T-helper 2 cell (primary cell): ENCODE results near the gene TMEM106A.
A peak's percentile ranks its signal among the peaks of the same experiment; 100 is the strongest.
"Not testable (repeated sequence)": the region's sequence is repeated elsewhere in the genome, so short reads cannot be mapped to it uniquely, and the experiment has no call there.

Experiments
- DNase-seq, 5 experiments: peaks; one replicate each; pipeline versions ENCODE4 v3.0.0 to v3.0.0-alpha.2; 2012 to 2022
- total RNA-seq, 2 donors: gene quantifications; one replicate each; lab custom pipeline; 2026; lab: John Stamatoyannopoulos, UW

TMEM106A gene
- 8.4 to 9.6 reads per million in 2 donors for total RNA-seq

DNA sequence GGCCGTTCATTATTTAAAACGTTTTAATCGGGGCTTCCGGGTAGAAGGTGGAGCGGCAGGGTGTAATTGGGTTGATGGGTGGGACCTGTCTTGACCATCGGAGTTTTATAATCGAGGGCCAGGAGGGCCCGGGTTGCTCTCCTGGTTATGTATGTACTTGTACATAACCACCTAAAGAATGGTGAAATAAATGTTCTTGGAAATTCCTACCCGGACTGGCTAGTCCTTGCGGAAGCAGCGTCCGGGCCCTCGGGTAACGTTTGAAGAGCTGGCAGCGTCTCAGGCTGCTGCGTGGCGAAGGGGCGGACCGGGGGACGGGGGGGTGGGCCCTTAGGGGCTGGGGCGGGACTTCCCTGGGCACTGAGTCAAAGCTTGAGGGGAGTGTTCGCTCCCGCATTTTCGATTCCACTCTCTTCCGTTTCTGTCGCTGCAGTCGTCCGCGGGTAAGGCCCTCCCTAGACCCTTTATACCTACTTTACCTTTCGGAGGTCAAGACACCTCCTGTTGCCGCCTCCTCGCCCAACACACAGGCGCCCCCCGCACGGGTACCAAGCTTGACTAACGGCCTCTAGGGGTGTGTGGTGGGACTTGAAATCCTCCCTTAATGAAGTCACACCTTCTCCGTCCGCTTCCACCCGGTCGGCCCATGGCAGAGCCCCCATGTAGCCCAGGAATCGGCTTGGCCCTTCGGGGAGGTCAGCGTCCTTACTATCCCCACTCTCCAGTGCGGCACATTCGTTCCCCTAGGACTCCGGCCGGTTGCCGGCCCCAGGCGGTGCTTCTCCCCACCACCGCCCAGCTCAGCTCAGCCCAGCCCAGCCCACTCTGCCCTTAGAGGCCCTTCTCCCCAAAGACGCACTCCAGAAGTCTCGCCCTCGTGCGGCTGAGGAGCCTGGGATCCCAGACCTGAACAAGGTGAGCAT, at the start of gene TMEM106A:
Gene TMEM106A (plus strand): TSS at position 396 of the 923 bp plus-strand sequence. CDS start 1,167 bp downstream, outside the sequence.
- DNase-seq, result peak; percentile 47 to 87 (median 68)

- not testable (repeated sequence) for DNase-seq
These were observed 45.7 kb upstream of the TMEM106A start for GRCh38 chr17:43165971-43166370.

DNA sequence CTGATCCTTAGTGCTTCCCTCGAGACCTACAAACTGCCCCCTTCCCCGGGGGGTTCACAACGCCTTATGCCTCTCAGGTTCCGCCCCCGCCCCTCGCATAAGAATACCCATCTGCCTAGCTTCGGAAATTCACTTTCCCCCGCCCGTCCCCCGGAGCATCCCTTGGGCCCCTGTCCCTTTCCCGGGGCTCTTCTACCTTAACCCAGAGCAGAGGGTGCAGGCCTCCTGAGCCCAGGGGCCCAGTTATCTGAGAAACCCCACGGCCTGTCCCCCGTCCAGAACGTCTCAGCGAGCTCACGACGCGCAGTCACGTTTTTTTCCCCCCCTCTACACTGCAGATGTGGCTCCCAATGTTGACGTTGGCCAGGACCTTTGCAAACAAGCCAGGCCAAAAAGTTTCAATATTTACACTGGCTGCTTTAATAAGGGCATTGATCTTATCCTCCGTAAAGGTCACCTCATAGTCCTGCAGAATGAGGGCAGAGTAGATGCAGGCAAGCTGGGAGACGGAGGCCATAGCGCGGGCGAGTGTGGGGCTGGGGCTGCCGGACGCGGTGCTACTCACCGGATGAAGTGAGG, 42.0 kb upstream of the TMEM106A start:
- peak in 1 of 5 experiments; percentile 44 for DNase-seq

DNA sequence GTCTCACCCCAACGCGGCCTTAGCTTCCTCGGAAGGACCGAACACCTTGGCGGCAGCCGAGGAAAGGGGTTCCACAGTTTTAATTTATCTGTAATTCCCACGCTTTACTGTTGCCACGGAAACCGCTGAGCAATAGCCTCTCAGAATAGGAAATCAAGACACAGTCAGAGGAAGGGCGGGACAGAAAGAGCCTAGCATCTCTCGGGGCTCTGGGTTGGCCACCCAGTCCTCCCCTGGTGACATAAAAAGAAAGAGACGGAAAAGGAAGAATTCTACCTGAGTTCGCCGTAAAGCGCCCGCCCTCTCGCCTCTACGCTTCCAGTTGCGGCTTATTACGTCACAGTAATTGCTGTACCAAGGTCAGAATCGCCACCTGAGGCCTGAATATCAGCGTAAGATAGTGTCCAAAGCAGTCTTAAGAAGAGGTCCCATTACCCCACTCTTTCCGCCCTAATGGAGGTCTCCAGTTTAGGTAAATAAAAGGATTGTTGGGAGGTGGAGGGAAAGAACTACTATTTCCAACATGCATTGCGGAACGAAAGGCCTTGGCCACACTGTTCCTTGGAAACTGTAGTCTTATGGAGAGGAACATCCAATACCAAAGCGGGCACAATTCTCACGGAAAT, 41.4 kb upstream of the TMEM106A start:
- peak; percentile 62 to 97 (median 87) for DNase-seq

DNA sequence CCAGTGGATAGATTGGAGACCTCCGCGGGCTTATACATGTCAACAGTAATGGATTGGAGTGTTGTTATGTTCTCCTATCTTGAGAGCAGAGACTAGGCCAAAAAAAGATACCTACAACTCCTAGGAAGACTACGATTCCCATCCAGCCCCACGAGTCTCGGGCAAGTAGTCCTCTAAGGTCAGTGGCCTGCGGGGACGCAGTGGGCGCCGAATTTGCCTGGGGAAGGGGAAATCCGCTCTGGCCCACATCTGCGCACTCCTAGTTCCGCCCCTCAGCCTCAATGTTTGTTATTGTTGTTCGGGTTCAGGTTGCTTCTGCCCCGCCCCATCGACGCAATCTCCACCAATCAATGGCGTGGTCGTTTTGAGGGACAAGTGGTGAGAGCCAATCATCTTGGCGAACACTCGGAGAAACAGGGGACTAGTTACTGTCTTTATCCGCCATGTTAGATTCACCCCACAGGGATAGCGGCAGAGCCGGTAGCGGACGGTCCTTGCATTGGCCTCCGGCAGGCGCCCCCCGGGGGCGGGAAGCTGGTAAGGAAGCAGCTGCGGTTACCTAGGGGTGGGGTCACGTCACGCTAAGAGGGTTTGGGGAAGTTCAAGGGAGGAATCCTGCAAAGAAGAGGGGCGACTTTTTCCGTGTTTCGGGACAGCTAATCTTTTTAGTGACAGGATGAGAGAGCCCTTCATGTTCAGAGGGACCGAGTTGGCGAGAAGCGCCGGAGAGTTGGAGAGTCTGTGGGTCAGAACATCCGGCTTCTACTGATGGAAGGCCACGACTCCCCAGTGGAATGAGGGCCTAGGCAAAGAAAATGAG, 40.7 kb upstream of the TMEM106A start, which contains the start of gene NBR1:
Gene NBR1 (plus strand): TSS at position 449 of the 820 bp plus-strand sequence. CDS start 4,586 bp downstream, outside the sequence.
- peak; percentile 68 to 99 (median 91) for DNase-seq

GRCh38 chr17:43171586-43172487, 39.8 kb upstream of the TMEM106A start:
- peak in 1 of 5 experiments; percentile 33 for DNase-seq

DNA sequence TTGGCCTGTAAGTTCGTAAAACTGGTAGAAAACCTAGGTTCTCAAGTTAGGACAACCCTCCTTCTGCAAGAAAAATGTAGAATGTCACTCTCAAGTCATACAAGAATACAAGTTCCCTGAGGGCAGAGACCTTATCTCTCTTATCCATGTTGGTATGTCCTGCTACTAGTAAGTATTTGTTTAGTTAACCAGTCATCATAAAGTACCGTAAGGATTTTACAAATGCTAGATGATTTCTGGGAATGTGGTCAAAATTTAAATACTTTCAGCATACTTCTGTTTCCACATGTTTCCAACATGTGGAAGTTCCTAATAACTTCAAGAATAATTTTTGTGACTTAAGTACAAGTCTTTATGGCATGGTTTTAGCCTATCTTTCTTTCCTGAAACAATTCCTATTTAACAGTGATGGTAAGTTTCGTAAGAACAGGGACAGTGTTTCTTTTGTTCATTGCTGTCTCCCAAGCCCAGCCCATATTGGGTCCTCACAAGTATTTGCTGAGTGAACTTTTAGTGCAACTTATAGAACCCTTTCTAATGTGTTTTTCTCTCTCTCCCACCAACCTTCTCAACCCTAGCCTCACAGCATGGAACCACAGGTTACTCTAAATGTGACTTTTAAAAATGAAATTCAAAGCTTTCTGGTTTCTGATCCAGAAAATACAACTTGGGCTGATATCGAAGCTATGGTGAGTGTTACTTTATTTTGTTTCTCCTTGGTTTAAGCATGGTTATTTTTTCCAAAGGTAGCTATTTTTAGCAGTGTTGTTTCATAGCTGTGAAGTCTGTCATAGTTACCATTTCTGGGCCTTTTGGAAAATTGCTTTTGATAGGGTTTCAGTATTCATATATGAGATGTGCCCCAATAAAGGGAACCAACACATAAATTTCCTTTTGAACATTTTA, 36.2 kb upstream of the TMEM106A start:
- DNase-seq, result no peak

GRCh38 chr17:43176119-43176570, 35.5 kb upstream of the TMEM106A start:
- peak in 1 of 5 experiments; percentile 38 for DNase-seq

- DNase-seq, result no peak
These were observed 27.8 kb upstream of the TMEM106A start for GRCh38 chr17:43183921-43184320.

- not testable (repeated sequence) for DNase-seq
These were observed 25.0 kb upstream of the TMEM106A start for GRCh38 chr17:43186656-43187055.

DNA sequence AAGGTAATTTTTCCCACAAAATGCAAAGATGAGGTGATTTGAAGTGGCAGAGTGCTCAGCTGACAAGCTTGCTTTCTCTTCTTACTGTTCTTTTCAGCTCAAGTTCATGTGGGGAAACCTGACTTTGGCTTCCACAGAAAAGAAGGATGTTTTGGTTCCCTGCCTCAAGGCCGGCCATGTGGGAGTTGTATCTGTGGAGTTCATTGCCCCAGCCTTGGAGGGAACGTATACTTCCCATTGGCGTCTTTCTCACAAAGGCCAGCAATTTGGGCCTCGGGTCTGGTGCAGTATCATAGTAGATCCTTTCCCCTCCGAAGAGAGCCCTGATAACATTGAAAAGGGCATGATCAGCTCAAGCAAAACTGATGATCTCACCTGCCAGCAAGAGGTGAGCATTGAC, 18.4 kb upstream of the TMEM106A start:
- no peak for DNase-seq

DNA sequence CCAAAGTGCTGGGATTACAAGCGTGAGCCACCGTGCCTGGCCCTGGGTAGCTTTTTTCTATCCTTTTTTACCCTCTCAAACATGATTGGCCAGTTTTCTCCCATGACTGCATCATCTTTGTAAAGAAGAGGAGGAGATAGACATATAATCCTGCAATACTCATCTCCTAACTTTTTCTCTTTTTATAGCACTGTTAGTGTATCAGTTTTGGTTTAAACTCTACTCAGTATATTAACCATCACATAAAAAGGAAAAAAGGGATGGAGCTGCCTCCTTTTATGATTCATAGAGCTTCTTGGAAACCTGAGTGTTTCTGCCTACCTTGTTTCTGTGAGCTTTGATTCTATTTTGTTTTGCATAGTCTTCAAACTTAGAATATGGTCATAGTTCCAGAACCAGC, 12.0 kb upstream of the TMEM106A start:
- DNase-seq, result no peak

DNA sequence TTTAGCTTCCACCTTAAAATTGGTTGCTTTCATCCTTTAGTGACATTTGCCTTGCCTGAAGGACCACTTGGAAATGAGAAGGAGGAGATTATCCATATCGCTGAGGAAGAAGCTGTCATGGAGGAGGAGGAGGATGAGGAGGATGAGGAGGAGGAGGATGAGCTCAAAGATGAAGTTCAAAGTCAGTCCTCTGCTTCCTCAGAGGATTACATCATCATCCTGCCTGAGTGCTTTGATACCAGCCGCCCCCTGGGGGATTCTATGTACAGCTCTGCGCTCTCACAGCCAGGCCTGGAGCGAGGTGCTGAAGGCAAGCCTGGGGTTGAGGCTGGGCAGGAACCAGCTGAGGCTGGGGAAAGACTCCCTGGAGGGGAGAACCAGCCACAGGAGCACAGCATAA, 11.5 kb upstream of the TMEM106A start:
- DNase-seq, result no peak

DNA sequence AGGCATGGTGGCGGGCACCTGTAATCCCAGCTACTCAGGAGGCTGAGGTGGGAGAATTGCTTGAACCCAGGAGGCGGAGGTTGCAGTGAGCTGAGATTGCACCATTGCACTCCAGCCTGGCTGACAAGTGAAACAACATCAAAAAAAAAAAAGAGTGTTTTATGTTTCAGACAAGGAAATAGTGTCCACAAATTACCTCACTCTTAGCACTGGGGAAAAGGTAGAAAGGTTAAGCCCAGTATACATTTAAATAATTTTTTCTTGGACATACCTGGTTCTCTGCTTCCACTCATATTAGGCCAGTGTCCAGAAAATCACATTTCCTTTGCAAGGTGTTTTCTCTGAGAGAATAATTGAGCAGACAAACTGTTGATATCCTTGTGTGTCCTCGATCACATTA, 8.7 kb upstream of the TMEM106A start:
- DNase-seq, result not testable (repeated sequence)

- DNase-seq, result no peak
These were observed 1.1 kb upstream of the TMEM106A start for GRCh38 chr17:43210576-43210975.

DNA sequence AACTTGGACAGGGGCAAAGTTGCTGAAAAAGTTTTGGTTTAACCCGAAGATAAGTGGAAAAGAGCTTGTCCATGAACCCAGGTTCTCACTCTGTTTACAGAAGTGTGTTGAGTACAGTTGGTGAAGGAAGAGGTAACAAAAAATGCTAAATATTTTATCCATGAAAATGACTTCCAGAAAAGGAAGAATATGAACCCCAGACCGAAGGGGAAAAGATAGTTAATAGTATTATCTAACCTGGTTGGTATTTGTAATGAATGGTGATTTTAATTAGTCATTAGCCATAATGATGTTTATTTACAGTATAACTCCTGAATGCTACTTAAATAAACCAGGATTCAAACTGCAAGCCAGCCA, 574 bp upstream of the TMEM106A start:
- no peak for DNase-seq

- peak in 1 of 5 experiments; percentile 40 for DNase-seq
These were observed 1.2 kb downstream of the TMEM106A start for GRCh38 chr17:43212641-43213490.

DNA sequence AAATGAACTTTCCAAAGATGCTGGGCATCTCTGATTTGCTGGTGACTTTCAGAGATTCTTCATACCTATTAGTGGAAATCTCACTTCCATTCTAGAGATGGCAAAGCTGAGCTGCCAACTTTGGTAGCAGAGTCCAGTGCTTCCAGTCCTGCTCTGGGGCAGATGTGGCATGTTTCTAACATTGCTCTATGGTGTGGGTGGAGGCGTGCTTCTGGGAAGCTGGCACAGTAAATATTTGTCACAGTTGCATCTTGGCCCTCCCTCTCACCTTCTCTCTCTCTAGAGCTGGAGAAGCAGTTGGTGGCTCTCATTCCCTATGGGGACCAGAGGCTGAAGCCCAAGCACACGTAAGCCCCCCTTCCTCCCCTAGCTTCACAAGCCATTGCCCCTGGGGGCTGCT, 1.9 kb downstream of the TMEM106A start:
- DNase-seq, result no peak

DNA sequence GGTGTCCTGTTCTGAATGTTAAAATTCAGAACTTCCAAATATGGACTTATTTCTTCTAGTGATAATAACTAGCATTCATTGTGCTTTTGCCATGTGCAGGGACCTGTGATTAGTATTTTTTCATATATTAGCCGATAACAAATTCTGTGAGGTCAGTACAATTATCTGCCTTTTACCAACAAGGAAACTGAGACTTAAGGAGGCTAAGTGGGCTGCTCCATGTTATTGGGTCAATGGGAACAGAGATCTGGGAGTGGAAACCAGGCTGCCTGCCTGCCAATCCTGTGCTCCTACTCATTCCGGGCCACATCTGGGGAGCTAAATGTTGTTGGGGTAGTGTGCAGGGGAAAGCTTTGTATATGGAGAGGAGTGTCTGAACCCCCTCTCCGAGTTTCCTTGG, 3.7 kb downstream of the TMEM106A start:
- no peak for DNase-seq
